ENCODE measurements around the gene GGA2.
A peak's percentile ranks its signal among the peaks of the same experiment; 100 is the strongest.

The GGA2 gene

GRCh38 chr16:23556881-23557778 lies 46.8 kb upstream of the GGA2 start, which contains the start of the genes EARS2 and UBFD1 (continued):
- peak; percentile 97 for TF ChIP-seq BCL11A (tag by site-specific recombination; IDR thresholded peaks at IDR 0.05; ENCODE audit: low read depth)
- TF ChIP-seq MZF1 (tag by site-specific recombination; IDR thresholded peaks at IDR 0.05; ENCODE audit: borderline replicate concordance): no peak
- peak; percentile 99 for TF ChIP-seq KLF9 (tag by site-specific recombination; IDR thresholded peaks at IDR 0.05; ENCODE audit: low read depth)
- TF ChIP-seq ZNF398 (tag by site-specific recombination; IDR thresholded peaks at IDR 0.05): no peak
- TF ChIP-seq SP2 (tag by site-specific recombination; IDR thresholded peaks at IDR 0.05): peak; percentile 92
- no peak for TF ChIP-seq ZNF302 (tag by site-specific recombination; IDR thresholded peaks at IDR 0.05; ENCODE audit: low read depth)
- no peak for TF ChIP-seq BCL6B (tag by site-specific recombination; IDR thresholded peaks at IDR 0.05)
- peak; percentile 91 for TF ChIP-seq ZNF580 (tag by site-specific recombination; IDR thresholded peaks at IDR 0.05)
- TF ChIP-seq ZNF404 (tag by site-specific recombination; IDR thresholded peaks at IDR 0.05): no peak
- TF ChIP-seq ZNF274 (IDR thresholded peaks at IDR 0.05; ENCODE audit: low read length): no peak
- no peak for TF ChIP-seq ZNF274 (tag by site-specific recombination; IDR thresholded peaks at IDR 0.05; ENCODE audit: borderline replicate concordance)
- peak; percentile 9; the same call in 1 of the 2 replicates for TF ChIP-seq ZSCAN30 (tag by site-specific recombination; IDR thresholded peaks at IDR 0.05)
- peak; percentile 36 for TF ChIP-seq ZBTB8A (tag by site-specific recombination; IDR thresholded peaks at IDR 0.05)
- TF ChIP-seq ZNF768 (tag by site-specific recombination; IDR thresholded peaks at IDR 0.05): no peak
- TF ChIP-seq ZBTB11 (tag by site-specific recombination; conservative IDR thresholded peaks at IDR 0.05; ENCODE audit: low read depth): peak; percentile 87
- TF ChIP-seq KLF8 (tag by site-specific recombination; IDR thresholded peaks at IDR 0.05): peak; percentile 54
- no peak for TF ChIP-seq ZNF704 (tag by site-specific recombination; IDR thresholded peaks at IDR 0.05)
- no peak for TF ChIP-seq ZNF214 (tag by site-specific recombination; IDR thresholded peaks at IDR 0.05; ENCODE audit: borderline replicate concordance)
- peak; percentile 10; the same call in 1 of the 2 replicates for TF ChIP-seq OSR2 (tag by site-specific recombination; IDR thresholded peaks at IDR 0.05)
- TF ChIP-seq YY1 (tag by site-specific recombination; IDR thresholded peaks at IDR 0.05): peak; percentile 86
- peak; percentile 75 for TF ChIP-seq PRDM10 (tag by site-specific recombination; IDR thresholded peaks at IDR 0.05)
- peak; percentile 59; the same call in 1 of the 2 replicates for TF ChIP-seq ZNF501 (tag by site-specific recombination; IDR thresholded peaks at IDR 0.05)
- TF ChIP-seq KLF17 (tag by site-specific recombination; IDR thresholded peaks at IDR 0.05): peak; percentile 15
- TF ChIP-seq ZNF394 (tag by site-specific recombination; IDR thresholded peaks at IDR 0.05; ENCODE audit: borderline replicate concordance): peak; percentile 58; the same call in 1 of the 2 replicates
- no peak for TF ChIP-seq RBAK (tag by site-specific recombination; IDR thresholded peaks at IDR 0.05)

Measured in HEK293 (cell line).